Measurements from ENCODE around the gene HS6ST3.

DNA sequence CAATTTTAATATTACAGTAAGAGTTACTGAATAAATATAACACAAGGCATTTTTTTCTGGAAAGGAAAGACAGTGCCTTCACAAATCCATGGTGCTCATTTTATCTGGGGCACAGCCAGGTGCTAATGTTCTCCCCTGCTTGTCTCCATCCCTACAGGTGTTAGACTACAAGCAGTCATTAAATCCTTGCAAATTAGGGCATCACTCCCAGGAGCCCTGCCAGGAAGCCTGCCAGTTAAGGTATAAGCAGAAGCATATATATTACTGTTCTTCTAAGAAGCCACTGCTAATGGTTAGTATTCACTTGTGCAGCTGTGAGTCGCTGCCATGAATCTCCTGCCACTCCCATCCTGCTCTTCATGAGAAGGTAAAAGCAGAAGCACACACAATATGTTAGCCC is 754.7 kb downstream of the HS6ST3 start:
- TF ChIP-seq EP300 (IDR thresholded peaks at IDR 0.05; ENCODE audit: low read depth): no peak
- TF ChIP-seq, protein P1, sequence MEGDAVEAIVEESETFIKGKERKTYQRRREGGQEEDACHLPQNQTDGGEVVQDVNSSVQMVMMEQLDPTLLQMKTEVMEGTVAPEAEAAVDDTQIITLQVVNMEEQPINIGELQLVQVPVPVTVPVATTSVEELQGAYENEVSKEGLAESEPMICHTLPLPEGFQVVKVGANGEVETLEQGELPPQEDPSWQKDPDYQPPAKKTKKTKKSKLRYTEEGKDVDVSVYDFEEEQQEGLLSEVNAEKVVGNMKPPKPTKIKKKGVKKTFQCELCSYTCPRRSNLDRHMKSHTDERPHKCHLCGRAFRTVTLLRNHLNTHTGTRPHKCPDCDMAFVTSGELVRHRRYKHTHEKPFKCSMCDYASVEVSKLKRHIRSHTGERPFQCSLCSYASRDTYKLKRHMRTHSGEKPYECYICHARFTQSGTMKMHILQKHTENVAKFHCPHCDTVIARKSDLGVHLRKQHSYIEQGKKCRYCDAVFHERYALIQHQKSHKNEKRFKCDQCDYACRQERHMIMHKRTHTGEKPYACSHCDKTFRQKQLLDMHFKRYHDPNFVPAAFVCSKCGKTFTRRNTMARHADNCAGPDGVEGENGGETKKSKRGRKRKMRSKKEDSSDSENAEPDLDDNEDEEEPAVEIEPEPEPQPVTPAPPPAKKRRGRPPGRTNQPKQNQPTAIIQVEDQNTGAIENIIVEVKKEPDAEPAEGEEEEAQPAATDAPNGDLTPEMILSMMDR (IDR thresholded peaks at IDR 0.05): no peak

Measured in transverse colon (tissue), 3 donors.